HCT116 (cell line): ENCODE measurements around the gene ZNF346. TPM values are rescaled to one million over a fixed set of nuclear protein-coding genes. Genes with fewer than 3 reads are reported as not detected.
"Not testable (repeated sequence)": the region's sequence is repeated elsewhere in the genome, so short reads cannot be mapped to it uniquely, and the experiment has no call there.

Experiments
- ATAC-seq: fragments of 200-7000 bp; cut with Tn5 transposase; 2 replicates; pipeline ENCODE4 v1.9.1; 2020; ENCODE audit warnings: mild to moderate bottlenecking, moderate library complexity
- BruUV-seq: library from RNA; stranded (reverse); fragments of 400-500 nt; replicated peaks from 2 replicates; lab custom pipeline; 2021; lab: Mats Ljungman, UMichigan
- CTCF ChIA-PET: fragments of 300-600 bp; sonication (Branson Sonifier 250); formaldehyde crosslinking; loops from one replicate; lab custom pipeline; 2021; ENCODE audit warnings: antibody characterized with exemption; lab: Charles Lee
- POLR2A ChIA-PET: fragments of 300-600, 350-600 bp; sonication (Branson Sonifier 250); formaldehyde crosslinking; loops from one replicate; lab custom pipeline; 2021; ENCODE audit warnings: antibody characterized with exemption; lab: Charles Lee
- RAD21 ChIA-PET, 2 experiments: fragments of 300-600 bp; sonication (Branson Sonifier 250); formaldehyde crosslinking; loops; one replicate each; lab custom pipeline; 2023; ENCODE audit warnings: low total read pairs in 2 of 2; ENCODE audit not compliant: uncharacterized antibody in 2 of 2, unreplicated experiment in 2 of 2, low non-redundant PET in 1 of 2; lab: Charles Lee
- DNase-seq: peaks from one replicate; pipeline ENCODE4 v3.0.0-alpha.2; 2010; ENCODE audit warnings: low read depth, low spot score
- H2AFZ ChIP-seq: fragments of 200-600 bp; shearing (Covaris generic), sonication (generic); 2 replicates; pipeline ENCODE4 v1.6.1; 2017; ENCODE audit warnings: low read depth, mixed run types, mixed read lengths, antibody characterized with exemption, low read length; ENCODE audit not compliant: poor library complexity, severe bottlenecking
- H3K27ac ChIP-seq: 2 replicates; pipeline ENCODE4 v1.5.1; 2012; ENCODE audit warnings: low read depth, low read length
- H3K27me3 ChIP-seq: fragments of 200-600 bp; sonication (generic); 2 replicates; pipeline ENCODE4 v1.6.1; 2016; ENCODE audit warnings: mixed run types, low read length, mixed read lengths; ENCODE audit not compliant: insufficient read depth
- H3K36me3 ChIP-seq, 2 experiments: fragments of 200-500 bp in 1 of 2; fragments of 200-600 bp in 1 of 2; sonication (Bioruptor generic) in 1 of 2; sonication (generic) in 1 of 2; 2 replicates each; pipeline versions ENCODE4 v1.5.1 to v1.6.1; 2014 to 2016; ENCODE audit warnings: low read length in 2 of 2, inconsistent platforms in 1 of 2, mixed read lengths in 1 of 2, mixed run types in 1 of 2; ENCODE audit not compliant: insufficient read depth in 2 of 2, control insufficient read depth in 1 of 2
- H3K4me1 ChIP-seq, 2 experiments: fragments of 200-600 bp in 1 of 2; sonication (generic) in 1 of 2; 2 replicates each; pipeline versions ENCODE4 v1.5.1 to v1.6.1; 2012 to 2017; ENCODE audit warnings: low read length in 2 of 2, inconsistent platforms in 1 of 2, mild to moderate bottlenecking in 1 of 2, mixed read lengths in 1 of 2, mixed run types in 1 of 2, moderate library complexity in 1 of 2; ENCODE audit not compliant: insufficient read depth in 2 of 2, control insufficient read depth in 1 of 2
- H3K4me2 ChIP-seq: fragments of 200-600 bp; sonication (generic); 2 replicates; pipeline ENCODE4 v1.6.1; 2017; ENCODE audit warnings: mixed run types, low read length, mixed read lengths
- H3K4me3 ChIP-seq, 2 experiments: fragments of 200-600 bp in 1 of 2; sonication (generic) in 1 of 2; replicated peaks in 1 of 2; 2 replicates each; pipeline ENCODE4 v1.5.1; 2011 to 2016; ENCODE audit warnings: low read length in 2 of 2, control low read depth in 1 of 2, low read depth in 1 of 2, mild to moderate bottlenecking in 1 of 2, mixed read lengths in 1 of 2, mixed run types in 1 of 2
- H3K79me2 ChIP-seq: fragments of 200-600 bp; sonication (generic); 2 replicates; pipeline ENCODE4 v1.6.1; 2017; ENCODE audit warnings: mild to moderate bottlenecking, mixed run types, low read length, moderate library complexity, mixed read lengths; ENCODE audit not compliant: insufficient read depth
- H3K9ac ChIP-seq: fragments of 200-600 bp; sonication (generic); 2 replicates; pipeline ENCODE4 v1.6.1; 2016; ENCODE audit warnings: low read length, mixed read lengths
- H3K9me2 ChIP-seq: fragments of 200-600 bp; sonication (generic), shearing (Covaris generic); 2 replicates; pipeline ENCODE4 v1.6.1; 2017; ENCODE audit warnings: mixed run types, mild to moderate bottlenecking, moderate library complexity; ENCODE audit not compliant: insufficient read depth
- H3K9me3 ChIP-seq, 2 experiments: fragments of 200-500 bp in 1 of 2; fragments of 200-600 bp in 1 of 2; sonication (Bioruptor generic) in 1 of 2; sonication (generic) in 1 of 2; 2 replicates each; pipeline ENCODE4 v1.6.1; 2014 to 2017; ENCODE audit warnings: low read length in 2 of 2, mixed read lengths in 2 of 2, inconsistent platforms in 1 of 2, low read depth in 1 of 2, mild to moderate bottlenecking in 1 of 2, mixed run types in 1 of 2, moderate library complexity in 1 of 2; ENCODE audit not compliant: control insufficient read depth in 1 of 2, insufficient read depth in 1 of 2
- H4K20me1 ChIP-seq: fragments of 200-600 bp; sonication (generic), shearing (Covaris generic); 2 replicates; pipeline ENCODE4 v1.6.1; 2017; ENCODE audit warnings: mixed run types, mild to moderate bottlenecking, moderate library complexity; ENCODE audit not compliant: insufficient read depth
- CTCF ChIP-seq, 3 experiments: fragments of 200-600 bp in 1 of 3; sonication (generic) in 1 of 3; IDR thresholded peaks in 2 of 3; conservative IDR thresholded peaks in 1 of 3; 2 replicates each; pipeline ENCODE4 v1.5.1; 2012 to 2017; ENCODE audit warnings: low read depth in 2 of 3, low read length in 2 of 3, antibody characterized with exemption in 1 of 3, borderline replicate concordance in 1 of 3, control low read depth in 1 of 3, mild to moderate bottlenecking in 1 of 3, mixed read lengths in 1 of 3, mixed run types in 1 of 3, moderate library complexity in 1 of 3; ENCODE audit not compliant: insufficient read depth in 1 of 3
- EGR1 ChIP-seq: IDR thresholded peaks from 2 replicates; pipeline ENCODE4 v1.6.1; 2012; ENCODE audit warnings: low read depth
- POLR2AphosphoS5 ChIP-seq: IDR thresholded peaks from 2 replicates; pipeline ENCODE4 v1.6.1; 2011; ENCODE audit warnings: mild to moderate bottlenecking, low read depth, low read length, moderate library complexity
- RAD21 ChIP-seq: IDR thresholded peaks from 2 replicates; pipeline ENCODE4 v1.6.1; 2012; ENCODE audit warnings: low read depth, mild to moderate bottlenecking
- YY1 ChIP-seq: IDR thresholded peaks from 2 replicates; pipeline ENCODE4 v1.6.1; 2011; ENCODE audit warnings: low read length, low read depth, moderate library complexity, mild to moderate bottlenecking; ENCODE audit not compliant: insufficient replicate concordance; ENCODE audit errors: extremely low read depth
- intact Hi-C: fragments of 100-400 bp; cut with micrococcal nuclease; formaldehyde crosslinking; loops from 2 replicates; pipeline ENCODE4 v1.10.0; 2022
- total RNA-seq: library from RNA; stranded (reverse); gene quantifications from one replicate; pipeline ENCODE4 v1.2.1, GENCODE V29; 2021; ENCODE audit not compliant: unreplicated experiment
- TF ChIP-seq, protein P1 (sequence below): IDR thresholded peaks from 2 replicates; pipeline ENCODE4 v1.6.1; 2012
- TF ChIP-seq, protein P2 (sequence below): IDR thresholded peaks from 2 replicates; pipeline ENCODE4 v1.6.1; 2011; ENCODE audit warnings: mild to moderate bottlenecking, low read length, moderate library complexity; ENCODE audit not compliant: insufficient replicate concordance; ENCODE audit errors: extremely low read depth

Gene ZNF346
- total RNA-seq, 1 experiment from 2014 or later: 13.7 TPM

- Histone ChIP-seq H3K27ac (no peak overlapping the region), H2AFZ (no peak overlapping the region)
- no TSS peak for BruUV-seq
- TF ChIP-seq RAD21: no peak
- no peak for TF ChIP-seq CTCF (IDR thresholded peaks at IDR 0.05 in 2 of 3, conservative IDR thresholded peaks at IDR 0.05 in 1 of 3; ENCODE audit: borderline replicate concordance in 1 of 3, insufficient read depth in 1 of 3, low read depth in 2 of 3, low read length in 2 of 3)
- no peak for TF ChIP-seq YY1
- TF ChIP-seq, protein P1, sequence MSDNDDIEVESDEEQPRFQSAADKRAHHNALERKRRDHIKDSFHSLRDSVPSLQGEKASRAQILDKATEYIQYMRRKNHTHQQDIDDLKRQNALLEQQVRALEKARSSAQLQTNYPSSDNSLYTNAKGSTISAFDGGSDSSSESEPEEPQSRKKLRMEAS: no peak
- TF ChIP-seq POLR2AphosphoS5: no peak
- TF ChIP-seq, protein P2, sequence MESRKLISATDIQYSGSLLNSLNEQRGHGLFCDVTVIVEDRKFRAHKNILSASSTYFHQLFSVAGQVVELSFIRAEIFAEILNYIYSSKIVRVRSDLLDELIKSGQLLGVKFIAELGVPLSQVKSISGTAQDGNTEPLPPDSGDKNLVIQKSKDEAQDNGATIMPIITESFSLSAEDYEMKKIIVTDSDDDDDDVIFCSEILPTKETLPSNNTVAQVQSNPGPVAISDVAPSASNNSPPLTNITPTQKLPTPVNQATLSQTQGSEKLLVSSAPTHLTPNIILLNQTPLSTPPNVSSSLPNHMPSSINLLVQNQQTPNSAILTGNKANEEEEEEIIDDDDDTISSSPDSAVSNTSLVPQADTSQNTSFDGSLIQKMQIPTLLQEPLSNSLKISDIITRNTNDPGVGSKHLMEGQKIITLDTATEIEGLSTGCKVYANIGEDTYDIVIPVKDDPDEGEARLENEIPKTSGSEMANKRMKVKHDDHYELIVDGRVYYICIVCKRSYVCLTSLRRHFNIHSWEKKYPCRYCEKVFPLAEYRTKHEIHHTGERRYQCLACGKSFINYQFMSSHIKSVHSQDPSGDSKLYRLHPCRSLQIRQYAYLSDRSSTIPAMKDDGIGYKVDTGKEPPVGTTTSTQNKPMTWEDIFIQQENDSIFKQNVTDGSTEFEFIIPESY: no peak
- no peak for TF ChIP-seq EGR1
- TF ChIP-seq, all 23 proteins: peak for 0
- H3K27me3 ChIP-seq: no peaks in the 10 kb centered on the region
- ChIA-PET RAD21 (no interaction called here), POLR2A (no interaction called here), CTCF (no interaction called here)
- peaks cover 17 to 31% of the 10 kb centered on the region in 2 experiments for H3K36me3 ChIP-seq
- no peak overlapping the region for H3K4me3 ChIP-seq
- H3K9me3 ChIP-seq: no peaks in the 10 kb centered on the region
- H3K9ac ChIP-seq: no peak overlapping the region
- peaks cover 78% of the 10 kb centered on the region for H3K79me2 ChIP-seq
- intact Hi-C loops: no loop called here
- DNase-seq (no peak), ATAC-seq (no peak)
- H4K20me1 ChIP-seq: peaks cover 4% of the 10 kb centered on the region; the same call in 1 of the 2 replicates
- no peaks in the 10 kb centered on the region for H3K4me1 ChIP-seq
- no peak overlapping the region for H3K4me2 ChIP-seq
- H3K9me2 ChIP-seq: no peaks in the 10 kb centered on the region
Measured at GRCh38 chr5:176980818-176981217, 41.7 kb upstream of the ZNF346 start.

GRCh38 chr5:176983112-176983511, 39.4 kb upstream of the ZNF346 start:
- Histone ChIP-seq H3K79me2 (peaks cover 81% of the 10 kb centered on the region), H3K36me3 (peaks cover 17 to 34% of the 10 kb centered on the region in 2 experiments)
- H3K9ac ChIP-seq, H3K4me3 ChIP-seq, H3K9me2 ChIP-seq, ATAC-seq, intact Hi-C loops, CTCF ChIA-PET, DNase-seq, POLR2A ChIA-PET, H2AFZ ChIP-seq, RAD21 ChIA-PET, H3K27me3 ChIP-seq, H3K9me3 ChIP-seq, H3K27ac ChIP-seq, H3K4me1 ChIP-seq, H4K20me1 ChIP-seq, BruUV-seq, H3K4me2 ChIP-seq: not testable (repeated sequence)

DNA sequence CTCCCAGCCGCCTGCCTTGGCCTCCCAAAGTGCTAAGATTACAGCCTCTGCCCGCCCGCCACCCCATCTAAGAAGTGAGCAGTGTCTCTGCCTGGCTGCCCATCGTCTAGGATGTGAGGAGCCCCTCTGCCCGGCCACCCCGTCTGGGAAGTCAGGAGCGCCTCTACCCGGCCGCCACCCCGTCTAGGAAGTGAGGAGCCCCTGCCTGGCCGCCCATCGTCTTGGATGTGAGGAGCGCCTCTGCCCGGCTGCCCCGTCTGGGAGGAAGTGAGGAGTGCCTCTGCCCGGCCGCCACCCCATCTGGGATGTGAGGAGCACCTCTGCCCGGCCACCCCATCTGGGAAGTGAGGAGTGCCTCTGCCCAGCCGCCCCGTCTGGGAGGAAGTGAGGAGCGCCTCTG, 38.9 kb upstream of the ZNF346 start:
- POLR2A ChIA-PET, H3K4me2 ChIP-seq, CTCF ChIA-PET, H3K27ac ChIP-seq, H3K4me3 ChIP-seq, H3K4me1 ChIP-seq, H2AFZ ChIP-seq, intact Hi-C loops, H3K9me2 ChIP-seq, DNase-seq, H4K20me1 ChIP-seq, ATAC-seq, H3K27me3 ChIP-seq, RAD21 ChIA-PET, H3K9me3 ChIP-seq, BruUV-seq, H3K9ac ChIP-seq: not testable (repeated sequence)
- H3K36me3 ChIP-seq: peaks cover 17 to 35% of the 10 kb centered on the region in 2 experiments
- peaks cover 82% of the 10 kb centered on the region for H3K79me2 ChIP-seq
